MM.1S (cell line): ENCODE measurements around the gene GPX4.

Experiments used
- DNase-seq: peaks from one replicate; pipeline ENCODE4 v3.0.0-alpha.2; 2015
- H2AFZ ChIP-seq: fragments of 300-600 bp; sonication (generic); 2 replicates; pipeline ENCODE4 v1.6.0; 2016; ENCODE audit warnings: antibody characterized with exemption, low read length
- H3F3A ChIP-seq: fragments of 300-600 bp; sonication (generic); 2 replicates; pipeline ENCODE4 v1.6.1; 2016; ENCODE audit warnings: mild to moderate bottlenecking, antibody characterized with exemption, low read length, moderate library complexity, mixed read lengths; ENCODE audit not compliant: insufficient read depth
- H3K27ac ChIP-seq: fragments of 300-600 bp; sonication (generic); 2 replicates; pipeline ENCODE4 v1.5.1; 2016; ENCODE audit warnings: mild to moderate bottlenecking, low read length
- H3K27me3 ChIP-seq: fragments of 300-600 bp; sonication (generic); replicated peaks from 2 replicates; pipeline ENCODE4 v1.6.0; 2016; ENCODE audit warnings: low read length; ENCODE audit not compliant: insufficient read depth
- H3K36me3 ChIP-seq: fragments of 300-600 bp; sonication (generic); replicated peaks from 2 replicates; pipeline ENCODE4 v1.6.1; 2016; ENCODE audit warnings: mild to moderate bottlenecking, low read length, mixed read lengths; ENCODE audit not compliant: insufficient read depth
- H3K4me1 ChIP-seq: fragments of 300-600 bp; sonication (generic); 2 replicates; pipeline ENCODE4 v1.6.1; 2016; ENCODE audit warnings: low read length, mixed read lengths
- H3K4me2 ChIP-seq: fragments of 300-600 bp; sonication (generic); 2 replicates; pipeline ENCODE4 v1.6.0; 2016; ENCODE audit warnings: low read depth, low read length
- H3K4me3 ChIP-seq: fragments of 300-600 bp; sonication (generic); 2 replicates; pipeline ENCODE4 v1.5.1; 2016; ENCODE audit warnings: low read length, mixed read lengths
- H3K79me2 ChIP-seq: fragments of 300-600 bp; sonication (generic); 2 replicates; pipeline ENCODE4 v1.6.1; 2016; ENCODE audit warnings: mixed run types, low read length, mixed read lengths
- H3K9ac ChIP-seq: fragments of 300-600 bp; sonication (generic); 2 replicates; pipeline ENCODE4 v1.6.1; 2016; ENCODE audit warnings: low read length, mixed read lengths
- H3K9me2 ChIP-seq: fragments of 300-600 bp; sonication (generic); replicated peaks from 2 replicates; pipeline ENCODE4 v1.6.1; 2016; ENCODE audit warnings: mild to moderate bottlenecking, low read length, mixed read lengths; ENCODE audit not compliant: insufficient read depth
- H3K9me3 ChIP-seq: fragments of 300-600 bp; sonication (generic); replicated peaks from 2 replicates; pipeline ENCODE4 v1.6.1; 2016; ENCODE audit warnings: mild to moderate bottlenecking, low read length, mixed read lengths; ENCODE audit not compliant: insufficient read depth
- H4K20me1 ChIP-seq: fragments of 300-600 bp; sonication (generic); 2 replicates; pipeline ENCODE4 v1.6.1; 2016; ENCODE audit warnings: mild to moderate bottlenecking, low read length, moderate library complexity, mixed read lengths; ENCODE audit not compliant: insufficient read depth
- CTCF ChIP-seq: fragments of 300-600 bp; sonication (generic); IDR thresholded peaks from 2 replicates; pipeline ENCODE4 v1.5.1; 2016; ENCODE audit warnings: antibody characterized with exemption, low read length, mixed read lengths
- EZH2 ChIP-seq: fragments of 300-600 bp; sonication (generic); optimal IDR thresholded peaks from 2 replicates; pipeline ENCODE3; 2017; ENCODE audit warnings: low read depth, mild to moderate bottlenecking, antibody characterized with exemption, low read length, mixed read lengths
- EZH2phosphoT487 ChIP-seq: fragments of 300-600 bp; sonication (generic); IDR thresholded peaks from 2 replicates; pipeline ENCODE4 v1.6.1; 2018; ENCODE audit warnings: antibody characterized with exemption, low read length

GPX4 gene

GRCh38 chr19:1063030-1063908 is 40.5 kb upstream of the GPX4 start:
- no peaks in the 10 kb centered on the region for H3K9me3 ChIP-seq
- no peak overlapping the region for H3K4me3 ChIP-seq
- H3K9ac ChIP-seq = no peak overlapping the region
- peaks cover 17% of the 10 kb centered on the region for H3K79me2 ChIP-seq
- no peaks in the 10 kb centered on the region for H3K9me2 ChIP-seq
- H3K4me1 ChIP-seq = peaks cover 17% of the 10 kb centered on the region; the same call in 1 of the 2 replicates
- no peaks in the 10 kb centered on the region for H4K20me1 ChIP-seq
- no peak overlapping the region for H3K4me2 ChIP-seq
- no peaks in the 10 kb centered on the region for H3K36me3 ChIP-seq
- no peaks in the 10 kb centered on the region for H3K27me3 ChIP-seq
- peak; percentile 73 for DNase-seq
- peaks cover 43% of the 10 kb centered on the region for H3F3A ChIP-seq
- H2AFZ ChIP-seq = no peak overlapping the region
- TF ChIP-seq CTCF (no peak), EZH2phosphoT487 (no peak), EZH2 (no peak)
- H3K27ac ChIP-seq = no peak overlapping the region

DNA sequence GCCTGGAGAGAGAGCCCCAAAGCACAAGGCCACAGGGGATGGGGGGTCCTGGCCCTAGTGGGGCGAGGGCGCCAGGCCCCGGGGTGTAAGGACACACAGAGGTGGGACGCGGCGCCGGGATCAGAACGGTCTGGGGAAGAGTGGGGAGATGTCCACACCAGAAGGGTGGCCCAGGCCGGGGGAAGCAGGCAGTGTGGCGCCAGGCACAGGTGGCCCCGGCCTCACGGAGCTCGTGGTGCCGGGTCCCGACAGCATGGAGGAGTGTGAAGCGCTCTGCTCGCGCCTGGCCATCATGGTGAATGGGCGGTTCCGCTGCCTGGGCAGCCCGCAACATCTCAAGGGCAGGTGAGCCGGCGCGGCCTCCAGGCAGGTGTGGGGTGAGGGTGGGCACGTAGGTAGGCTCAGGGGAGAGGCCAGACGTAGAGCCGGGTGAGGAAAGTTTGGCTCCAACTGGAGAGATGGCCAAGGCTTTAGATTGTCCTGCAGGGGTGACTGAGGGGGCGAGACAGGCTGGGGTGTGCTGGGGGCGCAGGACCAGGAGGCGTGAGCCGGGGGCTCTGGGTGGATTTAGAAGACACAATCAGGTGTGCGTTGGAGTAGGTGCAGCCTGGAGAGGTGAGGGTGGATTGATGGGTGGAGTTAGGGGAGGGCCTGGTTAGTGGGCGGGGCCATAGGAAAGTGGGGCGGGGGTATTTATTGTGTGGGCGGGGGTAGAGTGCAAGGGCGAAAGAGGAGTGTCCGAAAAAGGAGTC is 39.7 kb upstream of the GPX4 start:
- no peak overlapping the region for H3K9ac ChIP-seq
- H3K4me3 ChIP-seq = no peak overlapping the region
- H3K9me3 ChIP-seq = no peaks in the 10 kb centered on the region
- peak overlapping the region; percentile 46; the same call in 1 of the 2 replicates for H3K4me2 ChIP-seq
- H3F3A ChIP-seq = peaks cover 51% of the 10 kb centered on the region
- H3K27me3 ChIP-seq = no peaks in the 10 kb centered on the region
- TF ChIP-seq EZH2phosphoT487 (no peak), CTCF (no peak), EZH2 (no peak)
- peaks cover 25% of the 10 kb centered on the region for H3K79me2 ChIP-seq
- H3K27ac ChIP-seq = no peak overlapping the region
- DNase-seq = no peak
- H2AFZ ChIP-seq = no peak overlapping the region
- H3K36me3 ChIP-seq = no peaks in the 10 kb centered on the region
- no peaks in the 10 kb centered on the region for H3K9me2 ChIP-seq
- H3K4me1 ChIP-seq = peaks cover 17% of the 10 kb centered on the region; the same call in 1 of the 2 replicates
- no peaks in the 10 kb centered on the region for H4K20me1 ChIP-seq

- TF ChIP-seq CTCF (peak; percentile 85), EZH2 (no peak), EZH2phosphoT487 (no peak)
- peak overlapping the region; percentile 46; the same call in 1 of the 2 replicates for H3K4me2 ChIP-seq
- no peak overlapping the region for H3K4me3 ChIP-seq
- H3K27ac ChIP-seq = no peak overlapping the region
- no peak overlapping the region for H3K9ac ChIP-seq
- peak overlapping the region; percentile 22; the same call in 1 of the 2 replicates for H2AFZ ChIP-seq
- no peaks in the 10 kb centered on the region for H3K9me3 ChIP-seq
- peaks cover 22% of the 10 kb centered on the region for H3K4me1 ChIP-seq
- H3K36me3 ChIP-seq = no peaks in the 10 kb centered on the region
- H3K9me2 ChIP-seq = no peaks in the 10 kb centered on the region
- H4K20me1 ChIP-seq = no peaks in the 10 kb centered on the region
- H3F3A ChIP-seq = peaks cover 59% of the 10 kb centered on the region
- no peaks in the 10 kb centered on the region for H3K27me3 ChIP-seq
- DNase-seq = peak; percentile 83
- H3K79me2 ChIP-seq = peaks cover 34% of the 10 kb centered on the region
Measured at GRCh38 chr19:1064661-1065605, 38.9 kb upstream of the GPX4 start.
